Mesothelial cell of epicardium (in vitro differentiated cells): ENCODE results near the gene ZSCAN5A. TPM values are rescaled to one million over a fixed set of nuclear protein-coding genes. Genes with fewer than 3 reads are reported as not detected.
"Not testable (repeated sequence)": the region's sequence is repeated elsewhere in the genome, so short reads cannot be mapped to it uniquely, and the experiment has no call there.

Experiments used
- DNase-seq, 2 experiments: peaks; one replicate each; pipeline ENCODE4 v3.0.0; 2021; ENCODE audit warnings: low spot score in 2 of 2; ENCODE audit not compliant: unreplicated experiment in 2 of 2
- H3K27ac Mint-ChIP-seq: 2 replicates; pipeline ENCODE4 v1.8.0; 2021; ENCODE audit warnings: mixed read lengths
- H3K27me3 Mint-ChIP-seq: 2 replicates; pipeline ENCODE4 v1.8.0; 2021; ENCODE audit warnings: low read depth, mixed read lengths
- H3K36me3 Mint-ChIP-seq: 2 replicates; pipeline ENCODE4 v1.8.0; 2021; ENCODE audit warnings: mixed read lengths
- H3K4me1 Mint-ChIP-seq: 2 replicates; pipeline ENCODE4 v1.8.0; 2021; ENCODE audit warnings: mixed read lengths
- H3K4me3 Mint-ChIP-seq: 2 replicates; pipeline ENCODE4 v1.8.0; 2021; ENCODE audit warnings: mild to moderate bottlenecking, moderate library complexity, mixed read lengths
- H3K9me3 Mint-ChIP-seq: 2 replicates; pipeline ENCODE4 v1.8.0; 2021; ENCODE audit warnings: mixed read lengths
- total RNA-seq: library from RNA; stranded (reverse); gene quantifications from 3 replicates; pipeline ENCODE4 v1.2.1, GENCODE V29; 2021
- TF ChIP-seq, protein P1 (sequence below): fragments of 200-600 bp; sonication (generic); IDR thresholded peaks from one replicate; pipeline ENCODE4 v1.5.0; 2021; ENCODE audit warnings: antibody characterized with exemption; ENCODE audit not compliant: unreplicated experiment

ZSCAN5A gene
- total RNA-seq, 1 donor from 2014 or later = 15.3 TPM

DNA sequence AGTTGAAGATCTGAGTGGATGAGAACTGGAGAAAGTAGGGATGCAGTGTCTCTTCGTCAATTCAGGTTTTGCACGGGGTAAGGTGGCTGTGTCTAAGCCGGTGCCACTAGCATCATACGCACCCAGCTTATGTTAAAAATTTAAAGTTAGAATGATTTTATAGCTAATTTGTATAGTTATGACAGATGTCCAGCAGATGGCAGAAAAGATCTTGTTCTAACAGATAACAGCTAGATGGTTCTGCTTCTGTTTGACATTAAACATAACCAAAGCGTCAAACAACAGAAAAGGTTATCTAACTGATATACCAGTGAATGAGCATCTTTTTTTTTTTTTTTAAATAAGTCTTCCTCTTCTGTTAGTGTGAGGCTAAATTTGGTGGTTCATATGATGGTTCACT, 60.9 kb downstream of the ZSCAN5A start:
- DNase-seq = no peak
- Mint-ChIP-seq H3K36me3 (peaks cover 3% of the 10 kb centered on the region), H3K27me3 (no peaks in the 10 kb centered on the region), H3K4me3 (no peak overlapping the region), H3K27ac (no peak overlapping the region), H3K9me3 (peaks cover 12% of the 10 kb centered on the region), H3K4me1 (no peaks in the 10 kb centered on the region)
- TF ChIP-seq, protein P1, sequence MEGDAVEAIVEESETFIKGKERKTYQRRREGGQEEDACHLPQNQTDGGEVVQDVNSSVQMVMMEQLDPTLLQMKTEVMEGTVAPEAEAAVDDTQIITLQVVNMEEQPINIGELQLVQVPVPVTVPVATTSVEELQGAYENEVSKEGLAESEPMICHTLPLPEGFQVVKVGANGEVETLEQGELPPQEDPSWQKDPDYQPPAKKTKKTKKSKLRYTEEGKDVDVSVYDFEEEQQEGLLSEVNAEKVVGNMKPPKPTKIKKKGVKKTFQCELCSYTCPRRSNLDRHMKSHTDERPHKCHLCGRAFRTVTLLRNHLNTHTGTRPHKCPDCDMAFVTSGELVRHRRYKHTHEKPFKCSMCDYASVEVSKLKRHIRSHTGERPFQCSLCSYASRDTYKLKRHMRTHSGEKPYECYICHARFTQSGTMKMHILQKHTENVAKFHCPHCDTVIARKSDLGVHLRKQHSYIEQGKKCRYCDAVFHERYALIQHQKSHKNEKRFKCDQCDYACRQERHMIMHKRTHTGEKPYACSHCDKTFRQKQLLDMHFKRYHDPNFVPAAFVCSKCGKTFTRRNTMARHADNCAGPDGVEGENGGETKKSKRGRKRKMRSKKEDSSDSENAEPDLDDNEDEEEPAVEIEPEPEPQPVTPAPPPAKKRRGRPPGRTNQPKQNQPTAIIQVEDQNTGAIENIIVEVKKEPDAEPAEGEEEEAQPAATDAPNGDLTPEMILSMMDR = peak; percentile 27

DNA sequence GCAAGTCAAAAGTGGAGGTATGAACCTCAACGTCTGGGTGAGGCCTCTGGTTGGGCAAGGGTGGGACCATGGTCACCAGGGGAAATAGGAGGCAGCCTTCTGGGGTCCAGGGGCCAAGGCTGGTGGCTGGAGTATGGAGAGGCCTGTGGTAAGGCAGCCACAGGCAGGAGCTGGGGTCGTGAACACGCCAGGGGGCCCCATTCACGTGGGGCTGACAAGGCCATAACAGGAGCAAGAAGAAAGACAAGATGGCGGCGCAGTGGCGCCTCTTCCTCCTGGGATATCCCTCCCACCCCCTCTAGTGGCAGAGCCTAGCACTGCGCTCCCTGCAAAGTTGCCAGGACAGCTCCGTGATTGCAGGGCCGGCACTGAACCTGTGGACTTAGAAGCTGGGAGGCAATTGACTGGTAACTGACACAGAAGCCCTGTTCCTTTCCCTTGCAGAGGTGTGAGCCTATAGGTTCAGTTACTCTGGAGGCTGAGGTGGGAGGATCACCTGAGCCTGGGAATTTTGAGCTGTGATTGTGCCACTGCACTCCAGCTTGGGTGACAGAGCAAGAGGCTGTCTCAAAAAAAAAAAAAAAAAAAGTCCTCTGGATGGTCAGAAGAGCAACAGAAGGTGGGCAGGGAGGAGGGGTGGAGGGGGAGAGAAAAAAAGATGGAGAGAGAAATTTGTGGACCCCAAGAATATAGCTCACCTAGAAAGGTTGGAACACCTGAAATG, 61.8 kb downstream of the ZSCAN5A start:
- H3K9me3 Mint-ChIP-seq = peaks cover 12% of the 10 kb centered on the region
- TF ChIP-seq, protein P1 = peak; percentile 76
- H3K4me3 Mint-ChIP-seq = no peak overlapping the region
- no peak overlapping the region for H3K27ac Mint-ChIP-seq
- H3K36me3 Mint-ChIP-seq = peaks cover 3% of the 10 kb centered on the region
- H3K27me3 Mint-ChIP-seq = no peaks in the 10 kb centered on the region
- DNase-seq = peak; percentile 23 to 75
- H3K4me1 Mint-ChIP-seq = no peaks in the 10 kb centered on the region

DNA sequence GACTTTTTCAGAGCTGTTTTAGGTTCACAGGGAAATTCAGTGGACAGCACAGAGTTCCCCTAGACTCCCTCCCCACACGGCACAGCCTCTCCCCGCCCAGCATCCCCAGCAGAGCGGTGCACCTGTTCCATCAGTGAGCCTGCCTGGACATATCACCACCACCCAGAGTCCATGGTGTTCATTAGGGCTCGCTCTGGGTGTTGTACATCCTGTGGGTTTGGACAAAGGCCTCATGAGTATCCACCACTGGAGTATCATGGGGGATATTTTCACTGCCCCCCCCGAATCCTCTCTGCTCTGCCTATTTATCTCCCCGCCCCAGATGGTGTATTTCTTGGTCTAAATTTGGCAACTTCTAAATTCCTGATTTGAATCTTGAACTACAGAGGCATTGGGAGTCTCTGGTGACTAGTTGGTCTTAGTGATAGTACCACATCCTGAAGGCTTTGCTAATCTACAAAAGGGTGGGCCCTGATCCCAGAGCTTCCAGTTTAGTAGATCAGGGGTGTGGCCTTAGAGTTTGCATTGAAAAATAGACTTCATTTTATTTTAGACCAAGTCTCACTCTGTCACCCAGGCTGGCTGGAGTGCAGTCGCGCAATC, 65.8 kb downstream of the ZSCAN5A start:
- not testable (repeated sequence) for DNase-seq, H3K36me3 Mint-ChIP-seq, H3K27me3 Mint-ChIP-seq, H3K4me3 Mint-ChIP-seq, H3K27ac Mint-ChIP-seq, H3K4me1 Mint-ChIP-seq
- H3K9me3 Mint-ChIP-seq = peaks cover 12% of the 10 kb centered on the region

DNA sequence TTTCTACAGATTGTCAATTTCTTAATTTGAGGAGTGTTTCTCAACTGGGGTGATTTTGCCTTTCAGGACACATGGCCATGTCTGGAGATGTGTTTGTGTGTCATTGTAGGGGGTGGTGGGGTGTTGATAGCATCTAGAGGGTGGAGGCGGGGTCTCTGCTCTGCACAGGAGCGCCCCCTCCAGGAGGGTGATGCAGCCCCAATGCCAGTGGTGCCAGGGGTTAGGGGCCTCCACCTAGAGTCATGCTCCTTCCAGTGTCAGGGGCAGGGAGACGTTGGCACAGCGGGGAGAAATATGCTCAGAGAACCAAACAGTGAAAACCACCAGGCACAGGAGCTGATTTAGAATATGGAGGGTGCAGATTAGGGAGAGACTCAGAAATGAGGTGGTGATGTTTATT, 68.9 kb downstream of the ZSCAN5A start:
- not testable (repeated sequence) for H3K27ac Mint-ChIP-seq, DNase-seq, H3K36me3 Mint-ChIP-seq, H3K9me3 Mint-ChIP-seq, H3K4me1 Mint-ChIP-seq, H3K27me3 Mint-ChIP-seq, H3K4me3 Mint-ChIP-seq

DNA sequence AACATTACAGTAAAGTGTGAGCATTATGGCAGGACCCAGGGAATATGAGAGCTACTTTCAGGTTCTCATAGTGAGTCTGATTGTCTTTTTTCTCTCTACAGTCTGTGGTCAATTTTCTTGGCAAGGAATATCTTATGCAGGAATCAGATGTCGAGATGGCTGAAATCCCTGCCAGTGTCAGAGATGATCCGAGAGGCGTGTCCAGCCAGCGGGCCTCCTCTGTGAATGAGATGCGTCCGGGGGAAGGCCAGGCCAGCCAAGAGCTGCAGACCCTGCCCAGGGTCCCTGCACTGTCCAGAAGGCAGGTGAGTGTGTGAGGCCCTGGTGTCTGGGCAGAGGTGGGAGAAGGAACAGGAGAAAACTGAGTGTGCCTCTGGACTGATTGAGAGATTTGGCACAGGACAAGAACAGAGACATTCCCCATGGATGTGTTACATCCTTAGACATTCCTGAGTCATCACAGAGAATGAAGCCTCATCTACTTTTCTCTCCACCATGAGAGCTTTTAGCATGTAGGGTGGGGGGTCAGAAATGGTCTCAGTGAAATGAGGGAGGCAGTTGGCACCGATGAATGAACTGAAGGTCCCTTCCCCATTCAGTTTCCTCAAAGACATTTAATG, 69.4 kb downstream of the ZSCAN5A start:
- Mint-ChIP-seq H3K36me3 (no peaks in the 10 kb centered on the region), H3K9me3 (peaks cover 7% of the 10 kb centered on the region), H3K27me3 (no peaks in the 10 kb centered on the region), H3K27ac (no peak overlapping the region), H3K4me1 (no peaks in the 10 kb centered on the region), H3K4me3 (no peak overlapping the region)
- TF ChIP-seq, protein P1 = no peak
- DNase-seq = no peak

DNA sequence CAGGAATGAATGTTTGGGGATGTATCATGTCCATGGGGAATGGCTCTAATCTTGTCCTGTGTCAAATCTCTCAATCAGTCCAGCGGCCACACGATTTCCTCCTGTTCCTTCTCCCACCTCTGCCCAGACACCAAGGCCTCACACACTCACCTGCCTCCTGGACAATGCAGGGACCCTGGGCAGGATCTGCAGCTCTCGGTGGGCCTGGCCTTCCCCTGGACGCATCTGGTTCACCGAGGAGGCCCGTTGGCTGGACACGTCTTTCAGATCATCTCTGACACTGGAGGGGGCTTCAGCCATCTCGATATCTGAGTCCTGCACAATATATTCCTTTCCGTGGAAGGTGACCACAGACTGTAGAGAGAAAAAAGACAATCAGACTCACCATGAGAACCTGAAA, 91.2 kb downstream of the ZSCAN5A start:
- TF ChIP-seq, protein P1 = no peak
- H3K27ac Mint-ChIP-seq = no peak overlapping the region
- no peaks in the 10 kb centered on the region for H3K9me3 Mint-ChIP-seq
- H3K27me3 Mint-ChIP-seq = no peaks in the 10 kb centered on the region
- no peaks in the 10 kb centered on the region for H3K4me1 Mint-ChIP-seq
- DNase-seq = no peak
- H3K36me3 Mint-ChIP-seq = peaks cover 23% of the 10 kb centered on the region
- no peak overlapping the region for H3K4me3 Mint-ChIP-seq
